HG02970 (cell line): Measurements from ENCODE around the gene ZDHHC7.

ENCODE experiments used
- ATAC-seq: cut with Tn5 transposase; IDR thresholded peaks from one replicate; pipeline ENCODE4 v1.9.1; 2021; ENCODE audit warnings: mild to moderate bottlenecking, moderate library complexity, moderate number of reproducible peaks; ENCODE audit not compliant: unreplicated experiment, low FRiP score

The ZDHHC7 gene

GRCh38 chr16:84925092-84925772 is 86.1 kb downstream of the ZDHHC7 start:
- ATAC-seq = no peak

GRCh38 chr16:84924331-84925091 is 86.8 kb downstream of the ZDHHC7 start:
- no peak for ATAC-seq
